NCI-H2107 treated with DMSO at 0.1 percent for 48 hours (cell line): ENCODE results near the gene TAF15.

Experiments
- DNase-seq: peaks from one replicate; lab custom pipeline; 2025; ENCODE audit not compliant: unreplicated experiment; lab: John Stamatoyannopoulos, UW

The TAF15 gene

DNA sequence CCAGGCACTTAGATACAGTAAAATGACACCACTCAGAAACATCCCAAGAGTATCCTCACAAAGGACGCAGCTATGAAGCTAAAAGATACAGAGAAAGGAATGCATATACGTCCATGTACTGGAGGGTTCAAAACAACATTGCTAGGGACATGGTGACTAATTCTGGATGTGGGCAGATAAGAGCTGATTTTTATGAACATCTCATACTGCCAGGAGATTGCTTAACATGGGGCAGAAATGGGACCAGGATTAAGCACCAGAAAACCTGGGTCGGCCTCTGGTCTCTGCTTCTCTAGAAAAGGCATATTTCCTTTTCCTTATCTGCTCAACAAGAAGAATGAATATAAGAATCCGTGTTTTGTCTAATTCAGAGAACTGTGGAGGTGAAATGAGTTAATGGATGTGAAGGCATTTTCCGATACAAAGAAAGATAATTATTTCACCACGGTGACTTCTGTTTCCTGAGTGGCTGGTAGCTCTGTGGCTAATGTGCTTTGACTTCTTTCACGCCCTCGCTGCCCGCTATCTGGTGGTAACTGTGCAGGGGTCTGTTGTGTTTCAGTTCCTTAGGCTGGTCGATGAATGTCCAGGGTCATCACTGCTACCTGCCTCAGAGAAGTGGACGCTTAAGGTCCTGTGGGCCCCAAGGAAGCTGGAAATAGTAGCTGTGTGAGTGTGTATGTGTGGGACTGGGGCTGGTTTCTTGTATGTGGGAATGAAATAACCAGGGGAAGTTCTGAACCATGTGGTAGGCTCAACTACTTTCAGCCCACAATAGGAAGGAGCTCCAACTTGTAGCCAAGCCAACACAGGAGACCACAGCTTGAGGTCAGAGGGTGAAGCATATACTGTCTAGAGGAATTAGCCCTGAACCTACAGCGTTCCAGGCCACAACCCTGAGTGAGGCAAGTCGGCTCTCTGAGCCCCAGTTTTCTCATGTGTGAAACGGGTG, 86.6 kb downstream of the TAF15 start:
- peak; percentile 27 for DNase-seq
